Transverse colon (tissue), 4 donors: Measurements from ENCODE around the gene NCBP1.

ENCODE experiments used
- CTCF ChIP-seq, 5 experiments: fragments of 200-600 bp in 3 of 5; fragments of 450-650 bp in 2 of 5; sonication (generic) in 3 of 5; IDR thresholded peaks; 1 replicate in 2 of 5; 2 replicates in 3 of 5; pipeline ENCODE4 v1.5.1; 2016 to 2017; ENCODE audit warnings: antibody characterized with exemption in 5 of 5, inconsistent platforms in 3 of 5, mild to moderate bottlenecking in 2 of 5, moderate library complexity in 1 of 5
- EP300 ChIP-seq: sonication (generic); formaldehyde crosslinking; IDR thresholded peaks from one replicate; pipeline ENCODE4 v1.6.1; 2017; ENCODE audit warnings: antibody characterized with exemption, low read depth
- POLR2A ChIP-seq: fragments of 450-650 bp; IDR thresholded peaks from one replicate; pipeline ENCODE4 v1.6.1; 2016; ENCODE audit warnings: antibody characterized with exemption, mild to moderate bottlenecking, moderate library complexity
- POLR2AphosphoS5 ChIP-seq, 3 donors: sonication (generic); formaldehyde crosslinking; IDR thresholded peaks; one replicate each; pipeline ENCODE4 v1.6.1; 2016; ENCODE audit warnings: antibody characterized with exemption in 3 of 3

- TF ChIP-seq CTCF (IDR thresholded peaks at IDR 0.05) (no peak), POLR2A (no peak), POLR2AphosphoS5 (IDR thresholded peaks at IDR 0.05) (no peak), EP300 (no peak)
Observed at GRCh38 chr9:97666907-97667686, 33.5 kb downstream of the NCBP1 start.
